ENCODE measurements around the gene RAB40C. TPM values are rescaled to one million over a fixed set of nuclear protein-coding genes. Genes with fewer than 3 reads are reported as not detected.

The RAB40C gene
- total RNA-seq, 1 donor from 2014 or later, result 6.0 TPM

DNA sequence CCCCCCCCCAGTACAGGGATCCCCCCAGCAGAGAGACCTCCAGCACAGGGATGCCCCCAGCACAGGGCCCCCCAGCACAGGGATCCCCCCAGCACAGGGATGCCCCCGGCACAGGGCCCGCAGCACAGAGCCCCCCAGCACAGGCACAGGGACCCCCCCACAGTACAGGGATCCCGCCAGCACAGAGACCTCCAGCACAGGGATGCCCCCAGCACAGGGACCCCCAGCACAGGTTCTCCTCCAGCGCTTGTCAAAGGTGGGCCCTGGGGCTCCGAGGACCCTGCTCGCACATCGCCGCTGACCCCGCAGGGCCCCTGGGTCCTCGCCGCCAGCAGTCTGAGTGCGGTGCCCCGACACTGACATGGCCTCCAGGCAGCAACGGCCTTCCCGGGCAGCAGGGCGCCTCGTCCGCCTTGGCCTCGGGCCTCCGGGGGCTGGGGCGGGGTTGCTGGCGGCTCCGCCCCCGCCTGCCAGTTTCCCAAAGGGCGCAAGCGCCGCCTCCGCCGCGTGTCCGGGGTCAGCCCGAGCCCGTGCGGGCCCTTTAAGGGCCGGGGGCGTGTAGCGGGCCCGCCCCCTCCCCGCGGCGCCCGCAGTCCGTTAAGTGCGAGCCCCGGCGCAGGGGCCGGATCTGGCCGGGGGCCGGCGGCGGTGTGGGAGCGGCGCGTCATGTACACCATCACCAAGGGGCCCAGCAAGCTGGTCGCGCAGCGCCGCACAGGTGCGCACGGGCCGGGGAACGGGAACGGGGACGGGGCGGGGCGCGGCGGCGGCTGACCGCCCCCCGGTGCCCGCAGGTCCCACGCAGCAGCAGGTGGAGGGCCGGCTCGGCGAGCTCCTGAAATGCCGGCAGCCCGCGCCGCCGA, 51.7 kb downstream of the RAB40C start, which contains the start of gene MCRIP2:
Gene MCRIP2 (plus strand): TSS at position 503 of the 863 bp plus-strand sequence. CDS start 164 bp downstream, at position 667.
- peaks cover 2% of the 10 kb centered on the region for H3K9me3 Mint-ChIP-seq
- Histone ChIP-seq H3K4me2 (peak within 1 kb of the TSS; percentile 95), H3K4me3 (peak within 1 kb of the TSS; percentile 74), H3F3A (ENCODE audit: low read depth) (peaks cover 32% of the 10 kb centered on the region), H3K27ac (no peak within 1 kb of the TSS), H3K4me1 (peaks cover 17% of the 10 kb centered on the region), H3K79me2 (ENCODE audit: low read depth) (no peaks in the 10 kb centered on the region), H3K9me3 (ENCODE audit: low read depth) (no peaks in the 10 kb centered on the region), H2AFZ (replicated peaks) (peak within 1 kb of the TSS; percentile 85), H4K20me1 (ENCODE audit: low read depth) (peaks cover 8% of the 10 kb centered on the region), H3K36me3 (no peaks in the 10 kb centered on the region), H3K9ac (no peak within 1 kb of the TSS), H3K27me3 (peaks cover 34% of the 10 kb centered on the region)
- peaks cover 2% of the 10 kb centered on the region for H3K36me3 Mint-ChIP-seq
- peak; percentile 53 for TF ChIP-seq EZH2 (IDR thresholded peaks at IDR 0.05)
- TF ChIP-seq, protein P1, sequence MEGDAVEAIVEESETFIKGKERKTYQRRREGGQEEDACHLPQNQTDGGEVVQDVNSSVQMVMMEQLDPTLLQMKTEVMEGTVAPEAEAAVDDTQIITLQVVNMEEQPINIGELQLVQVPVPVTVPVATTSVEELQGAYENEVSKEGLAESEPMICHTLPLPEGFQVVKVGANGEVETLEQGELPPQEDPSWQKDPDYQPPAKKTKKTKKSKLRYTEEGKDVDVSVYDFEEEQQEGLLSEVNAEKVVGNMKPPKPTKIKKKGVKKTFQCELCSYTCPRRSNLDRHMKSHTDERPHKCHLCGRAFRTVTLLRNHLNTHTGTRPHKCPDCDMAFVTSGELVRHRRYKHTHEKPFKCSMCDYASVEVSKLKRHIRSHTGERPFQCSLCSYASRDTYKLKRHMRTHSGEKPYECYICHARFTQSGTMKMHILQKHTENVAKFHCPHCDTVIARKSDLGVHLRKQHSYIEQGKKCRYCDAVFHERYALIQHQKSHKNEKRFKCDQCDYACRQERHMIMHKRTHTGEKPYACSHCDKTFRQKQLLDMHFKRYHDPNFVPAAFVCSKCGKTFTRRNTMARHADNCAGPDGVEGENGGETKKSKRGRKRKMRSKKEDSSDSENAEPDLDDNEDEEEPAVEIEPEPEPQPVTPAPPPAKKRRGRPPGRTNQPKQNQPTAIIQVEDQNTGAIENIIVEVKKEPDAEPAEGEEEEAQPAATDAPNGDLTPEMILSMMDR (IDR thresholded peaks at IDR 0.05), result no peak
- peaks cover 10% of the 10 kb centered on the region for H3K27me3 Mint-ChIP-seq (ENCODE audit: insufficient read depth, low read depth)
- DNase-seq (ENCODE audit: low spot score), result peak; percentile 90
- H3K4me3 Mint-ChIP-seq, result peak within 1 kb of the TSS; percentile 79
- H3K27ac Mint-ChIP-seq, result no peak within 1 kb of the TSS
- H3K4me1 Mint-ChIP-seq, result peaks cover 28% of the 10 kb centered on the region

DNA sequence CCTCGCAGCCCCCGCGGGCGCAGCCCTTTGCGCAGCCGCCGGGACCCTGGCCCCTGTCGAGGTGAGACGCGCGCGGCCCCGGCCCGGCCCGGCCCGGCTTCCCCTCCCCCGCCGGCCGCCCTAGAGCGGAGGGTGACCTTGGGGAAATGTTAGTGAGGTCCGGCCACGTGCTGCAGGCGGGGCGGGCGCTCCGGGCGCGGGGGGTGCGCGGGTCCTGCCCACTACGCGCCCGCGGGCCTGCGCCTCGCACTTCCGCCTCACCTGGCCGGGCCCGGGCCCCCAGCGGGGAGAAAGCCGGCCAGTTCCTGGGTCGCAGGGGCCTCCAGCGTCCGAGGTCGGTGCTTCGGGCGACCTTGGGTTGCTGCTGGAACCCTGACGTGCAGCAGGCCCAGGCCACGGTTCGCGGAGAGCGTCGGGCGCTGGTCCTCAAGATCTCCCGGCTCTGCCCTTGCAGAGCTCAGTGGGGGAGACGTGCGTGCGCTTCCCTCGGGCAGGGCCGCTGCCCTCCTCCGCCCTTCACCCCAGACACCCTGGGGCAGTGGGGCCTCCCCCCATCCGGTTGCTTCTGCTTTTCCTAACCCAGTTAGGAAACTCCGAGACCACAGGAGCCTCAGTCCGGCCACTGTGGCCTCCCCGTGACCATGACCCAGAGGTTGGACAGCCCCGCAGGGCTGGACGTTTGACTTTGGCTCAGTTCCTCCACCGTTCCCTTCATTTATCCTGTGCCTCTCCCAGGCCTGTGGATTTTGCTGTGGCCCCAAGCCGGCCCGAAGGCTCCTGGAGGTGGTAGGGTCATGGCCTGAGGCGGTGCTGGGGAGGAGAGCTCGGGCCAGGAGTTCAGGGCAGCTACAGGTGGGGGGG, 52.6 kb downstream of the RAB40C start:
- Histone ChIP-seq H3K4me2 (peak overlapping the region; percentile 95), H3F3A (ENCODE audit: low read depth) (peaks cover 29% of the 10 kb centered on the region), H3K9ac (no peak overlapping the region), H3K9me3 (ENCODE audit: low read depth) (no peaks in the 10 kb centered on the region), H3K27me3 (peaks cover 34% of the 10 kb centered on the region), H4K20me1 (ENCODE audit: low read depth) (peaks cover 9% of the 10 kb centered on the region), H3K27ac (no peak overlapping the region), H2AFZ (replicated peaks) (peak overlapping the region; percentile 85), H3K36me3 (no peaks in the 10 kb centered on the region), H3K79me2 (ENCODE audit: low read depth) (no peaks in the 10 kb centered on the region), H3K4me3 (peak overlapping the region; percentile 74), H3K4me1 (peaks cover 16% of the 10 kb centered on the region)
- peak; percentile 54 for DNase-seq (ENCODE audit: low spot score)
- Mint-ChIP-seq H3K36me3 (no peaks in the 10 kb centered on the region), H3K27ac (no peak overlapping the region), H3K4me1 (peaks cover 24% of the 10 kb centered on the region), H3K9me3 (no peaks in the 10 kb centered on the region), H3K4me3 (peak overlapping the region; percentile 77), H3K27me3 (ENCODE audit: insufficient read depth, low read depth) (peaks cover 6% of the 10 kb centered on the region)
- peak; percentile 62 for TF ChIP-seq EZH2phosphoT487 (IDR thresholded peaks at IDR 0.05)
- TF ChIP-seq EZH2 (IDR thresholded peaks at IDR 0.05), result peak; percentile 87
- TF ChIP-seq, protein P1 (IDR thresholded peaks at IDR 0.05), result no peak

DNA sequence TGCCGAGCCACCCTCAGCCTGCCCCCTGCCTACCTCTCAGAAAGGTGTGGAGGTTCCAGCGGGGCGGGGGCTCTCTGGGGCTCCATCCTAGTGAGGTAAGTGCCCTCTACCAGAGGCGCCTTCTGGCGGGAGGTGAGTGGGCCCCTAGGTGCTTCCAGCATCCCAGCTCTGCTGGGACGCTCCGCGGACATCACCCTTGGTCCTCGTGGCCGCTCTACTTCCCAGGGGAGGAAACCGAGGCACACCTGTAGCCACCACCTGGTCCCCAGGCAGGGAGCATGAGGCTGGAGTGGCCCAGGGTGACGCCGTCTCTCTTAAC, 53.1 kb downstream of the RAB40C start:
- Histone ChIP-seq H2AFZ (replicated peaks) (no peak overlapping the region), H3K79me2 (ENCODE audit: low read depth) (no peaks in the 10 kb centered on the region), H3F3A (ENCODE audit: low read depth) (peaks cover 23% of the 10 kb centered on the region), H3K9me3 (ENCODE audit: low read depth) (no peaks in the 10 kb centered on the region), H4K20me1 (ENCODE audit: low read depth) (peaks cover 11% of the 10 kb centered on the region), H3K27me3 (peaks cover 34% of the 10 kb centered on the region), H3K27ac (no peak overlapping the region), H3K36me3 (no peaks in the 10 kb centered on the region), H3K4me2 (no peak overlapping the region), H3K9ac (no peak overlapping the region), H3K4me1 (peaks cover 10% of the 10 kb centered on the region), H3K4me3 (no peak overlapping the region)
- Mint-ChIP-seq H3K9me3 (no peaks in the 10 kb centered on the region), H3K27ac (no peak overlapping the region), H3K4me1 (peaks cover 18% of the 10 kb centered on the region), H3K27me3 (ENCODE audit: insufficient read depth, low read depth) (peaks cover 3% of the 10 kb centered on the region), H3K36me3 (no peaks in the 10 kb centered on the region), H3K4me3 (peak overlapping the region; percentile 79)
- no peak for DNase-seq (ENCODE audit: low spot score)
- TF ChIP-seq, protein P1 (IDR thresholded peaks at IDR 0.05), result no peak
- TF ChIP-seq EZH2 (IDR thresholded peaks at IDR 0.05) (no peak), EZH2phosphoT487 (IDR thresholded peaks at IDR 0.05) (no peak)

All from neural progenitor cell (in vitro differentiated cells).